GM18520 (cell line): ENCODE results near the gene MTM1.

Source experiments
- ATAC-seq: cut with Tn5 transposase; IDR thresholded peaks from one replicate; pipeline ENCODE4 v1.9.1; 2021; ENCODE audit not compliant: unreplicated experiment

MTM1 gene

GRCh38 chrX:150702966-150703694 is 134.7 kb downstream of the MTM1 start:
- ATAC-seq: no peak

GRCh38 chrX:150703695-150703974 is 135.2 kb downstream of the MTM1 start:
- ATAC-seq: no peak

- no peak for ATAC-seq
These were observed 135.7 kb downstream of the MTM1 start for GRCh38 chrX:150704030-150704613.

GRCh38 chrX:150712619-150713018 is 144.2 kb downstream of the MTM1 start:
- no peak for ATAC-seq

- no peak for ATAC-seq
These were observed 146.8 kb downstream of the MTM1 start for GRCh38 chrX:150715184-150715583.

- no peak for ATAC-seq
These were observed 151.2 kb downstream of the MTM1 start for GRCh38 chrX:150719621-150720020.
